Lower leg skin (tissue), 3 donors: ENCODE data around the gene IMMP2L.

Source experiments
- CTCF ChIP-seq, 3 donors: fragments of 450-650 bp; IDR thresholded peaks; one replicate each; pipeline ENCODE4 v1.5.1; 2016; ENCODE audit warnings: antibody characterized with exemption in 3 of 3, mild to moderate bottlenecking in 3 of 3, moderate library complexity in 2 of 3
- POLR2A ChIP-seq, 2 donors: fragments of 450-650 bp; IDR thresholded peaks; one replicate each; pipeline ENCODE4 v1.6.1; 2016 to 2017; ENCODE audit warnings: antibody characterized with exemption in 2 of 2, mild to moderate bottlenecking in 1 of 2, moderate library complexity in 1 of 2

GRCh38 chr7:110857106-110857505, 705.2 kb downstream of the IMMP2L start:
- TF ChIP-seq CTCF (IDR thresholded peaks at IDR 0.05) (no peak), POLR2A (IDR thresholded peaks at IDR 0.05) (no peak)
